WTC11 (cell line): ENCODE results near the gene PFKM. TPM values are rescaled to one million over a fixed set of nuclear protein-coding genes. Genes with fewer than 3 reads are reported as not detected.

ENCODE experiments used
- ATAC-seq: fragments of 200-7000 bp; cut with Tn5 transposase; 2 replicates; pipeline ENCODE4 v1.10.0; 2021; ENCODE audit warnings: mild to moderate bottlenecking, moderate library complexity
- CTCF ChIA-PET: fragments of 300-600 bp; sonication (Branson Sonifier 250); formaldehyde crosslinking; loops from one replicate; lab custom pipeline; 2021; ENCODE audit warnings: antibody characterized with exemption; lab: Charles Lee
- POLR2A ChIA-PET: fragments of 350-600 bp; sonication (Branson Sonifier 250); formaldehyde crosslinking; loops from one replicate; lab custom pipeline; 2021; ENCODE audit warnings: antibody characterized with exemption; lab: Charles Lee
- DNase-seq: peaks from one replicate; pipeline ENCODE4 v3.0.0; 2021; ENCODE audit warnings: low spot score
- H3K27ac Mint-ChIP-seq: 2 replicates; pipeline ENCODE4 v1.8.0; 2021; ENCODE audit warnings: mixed read lengths
- H3K27me3 Mint-ChIP-seq: 2 replicates; pipeline ENCODE4 v1.8.0; 2021; ENCODE audit warnings: low read depth, mild to moderate bottlenecking, moderate library complexity, mixed read lengths
- H3K36me3 Mint-ChIP-seq: 2 replicates; pipeline ENCODE4 v1.8.0; 2021; ENCODE audit warnings: mixed read lengths
- H3K4me1 Mint-ChIP-seq: 2 replicates; pipeline ENCODE4 v1.8.0; 2022; ENCODE audit warnings: mixed read lengths
- H3K4me3 Mint-ChIP-seq: 2 replicates; pipeline ENCODE4 v1.8.0; 2021; ENCODE audit warnings: mild to moderate bottlenecking, moderate library complexity, mixed read lengths
- H3K9me3 Mint-ChIP-seq: 2 replicates; pipeline ENCODE4 v1.8.0; 2021; ENCODE audit warnings: mixed read lengths
- CREB1 ChIP-seq: sonication (generic); formaldehyde crosslinking; IDR thresholded peaks from 2 replicates; pipeline ENCODE4 v1.8.0; 2023; ENCODE audit warnings: mild to moderate bottlenecking, missing genetic modification reagents
- ERG ChIP-seq: fragments of 250-450 bp; sonication (Bioruptor Pico); IDR thresholded peaks from 2 replicates; pipeline ENCODE4 v1.8.0; 2021; ENCODE audit warnings: mild to moderate bottlenecking
- GRHL2 ChIP-seq: fragments of 250-450 bp; sonication (Bioruptor Pico); IDR thresholded peaks from 2 replicates; pipeline ENCODE4 v1.8.0; 2022; ENCODE audit warnings: mild to moderate bottlenecking, moderate library complexity; ENCODE audit not compliant: insufficient replicate concordance, severe bottlenecking
- IRF1 ChIP-seq: sonication (generic); formaldehyde crosslinking; IDR thresholded peaks from 2 replicates; pipeline ENCODE4 v1.8.0; 2023; ENCODE audit warnings: missing genetic modification reagents
- NR2C2 ChIP-seq: sonication (generic); formaldehyde crosslinking; IDR thresholded peaks from 2 replicates; pipeline ENCODE4 v1.8.0; 2022; ENCODE audit warnings: mild to moderate bottlenecking, missing genetic modification reagents
- PRDM15 ChIP-seq: sonication (generic); formaldehyde crosslinking; IDR thresholded peaks from 2 replicates; pipeline ENCODE4 v1.8.0; 2022; ENCODE audit warnings: missing genetic modification reagents
- PREB ChIP-seq: sonication (generic); formaldehyde crosslinking; IDR thresholded peaks from 2 replicates; pipeline ENCODE4 v1.8.1; 2022; ENCODE audit warnings: mild to moderate bottlenecking, missing genetic modification reagents, moderate library complexity, borderline replicate concordance
- STAT6 ChIP-seq: sonication (generic); formaldehyde crosslinking; conservative IDR thresholded peaks from 2 replicates; pipeline ENCODE4 v1.8.1; 2023; ENCODE audit warnings: mild to moderate bottlenecking, low read depth, missing genetic modification reagents, moderate library complexity
- TP53 ChIP-seq: sonication (generic); formaldehyde crosslinking; IDR thresholded peaks from 2 replicates; pipeline ENCODE4 v1.8.1; 2023; ENCODE audit warnings: mild to moderate bottlenecking, missing genetic modification reagents
- ZNF121 ChIP-seq: sonication (generic); formaldehyde crosslinking; IDR thresholded peaks from 2 replicates; pipeline ENCODE4 v1.8.0; 2023; ENCODE audit warnings: missing genetic modification reagents
- ZNF396 ChIP-seq: fragments of 250-450 bp; sonication (Bioruptor Pico); IDR thresholded peaks from 2 replicates; pipeline ENCODE4 v1.8.0; 2021; ENCODE audit warnings: mild to moderate bottlenecking, moderate library complexity, borderline replicate concordance
- total RNA-seq: library from RNA; stranded (reverse); gene quantifications from 3 replicates; pipeline ENCODE4 v1.2.3, GENCODE V29; 2021
- TF ChIP-seq, protein P1 (sequence below): sonication (generic); formaldehyde crosslinking; IDR thresholded peaks from 2 replicates; pipeline ENCODE4 v1.8.0; 2022; ENCODE audit warnings: mild to moderate bottlenecking, missing genetic modification reagents
- TF ChIP-seq, protein P2 (sequence below): fragments of 250-450 bp; sonication (Bioruptor Pico); IDR thresholded peaks from 2 replicates; pipeline ENCODE4 v1.9.0; 2021; ENCODE audit warnings: moderate library complexity, mild to moderate bottlenecking, inconsistent platforms, borderline replicate concordance
- TF ChIP-seq, protein P3 (sequence below): fragments of 250-450 bp; sonication (Bioruptor Pico); IDR thresholded peaks from 2 replicates; pipeline ENCODE4 v1.9.0; 2021; ENCODE audit warnings: mild to moderate bottlenecking
- TF ChIP-seq, protein P4 (sequence below): sonication (generic); formaldehyde crosslinking; IDR thresholded peaks from 2 replicates; pipeline ENCODE4 v1.8.0; 2023; ENCODE audit warnings: mild to moderate bottlenecking, missing genetic modification reagents
- TF ChIP-seq, protein P5 (sequence below): sonication (generic); formaldehyde crosslinking; IDR thresholded peaks from 2 replicates; pipeline ENCODE4 v1.8.1; 2023; ENCODE audit warnings: mild to moderate bottlenecking, missing genetic modification reagents, moderate library complexity

Gene PFKM
- total RNA-seq, 1 experiment from 2014 or later: 99.3 TPM

- TF ChIP-seq IRF1 (CRISPR knock-in tag) (no peak), CREB1 (no peak)
- TF ChIP-seq, protein P1, sequence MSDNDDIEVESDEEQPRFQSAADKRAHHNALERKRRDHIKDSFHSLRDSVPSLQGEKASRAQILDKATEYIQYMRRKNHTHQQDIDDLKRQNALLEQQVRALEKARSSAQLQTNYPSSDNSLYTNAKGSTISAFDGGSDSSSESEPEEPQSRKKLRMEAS (CRISPR knock-in tag): no peak
- TF ChIP-seq, protein P2, sequence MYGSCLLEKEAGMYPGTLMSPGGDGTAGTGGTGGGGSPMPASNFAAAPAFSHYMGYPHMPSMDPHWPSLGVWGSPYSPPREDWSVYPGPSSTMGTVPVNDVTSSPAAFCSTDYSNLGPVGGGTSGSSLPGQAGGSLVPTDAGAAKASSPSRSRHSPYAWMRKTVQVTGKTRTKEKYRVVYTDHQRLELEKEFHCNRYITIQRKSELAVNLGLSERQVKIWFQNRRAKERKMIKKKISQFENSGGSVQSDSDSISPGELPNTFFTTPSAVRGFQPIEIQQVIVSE: no peak
- TF ChIP-seq, protein P3, sequence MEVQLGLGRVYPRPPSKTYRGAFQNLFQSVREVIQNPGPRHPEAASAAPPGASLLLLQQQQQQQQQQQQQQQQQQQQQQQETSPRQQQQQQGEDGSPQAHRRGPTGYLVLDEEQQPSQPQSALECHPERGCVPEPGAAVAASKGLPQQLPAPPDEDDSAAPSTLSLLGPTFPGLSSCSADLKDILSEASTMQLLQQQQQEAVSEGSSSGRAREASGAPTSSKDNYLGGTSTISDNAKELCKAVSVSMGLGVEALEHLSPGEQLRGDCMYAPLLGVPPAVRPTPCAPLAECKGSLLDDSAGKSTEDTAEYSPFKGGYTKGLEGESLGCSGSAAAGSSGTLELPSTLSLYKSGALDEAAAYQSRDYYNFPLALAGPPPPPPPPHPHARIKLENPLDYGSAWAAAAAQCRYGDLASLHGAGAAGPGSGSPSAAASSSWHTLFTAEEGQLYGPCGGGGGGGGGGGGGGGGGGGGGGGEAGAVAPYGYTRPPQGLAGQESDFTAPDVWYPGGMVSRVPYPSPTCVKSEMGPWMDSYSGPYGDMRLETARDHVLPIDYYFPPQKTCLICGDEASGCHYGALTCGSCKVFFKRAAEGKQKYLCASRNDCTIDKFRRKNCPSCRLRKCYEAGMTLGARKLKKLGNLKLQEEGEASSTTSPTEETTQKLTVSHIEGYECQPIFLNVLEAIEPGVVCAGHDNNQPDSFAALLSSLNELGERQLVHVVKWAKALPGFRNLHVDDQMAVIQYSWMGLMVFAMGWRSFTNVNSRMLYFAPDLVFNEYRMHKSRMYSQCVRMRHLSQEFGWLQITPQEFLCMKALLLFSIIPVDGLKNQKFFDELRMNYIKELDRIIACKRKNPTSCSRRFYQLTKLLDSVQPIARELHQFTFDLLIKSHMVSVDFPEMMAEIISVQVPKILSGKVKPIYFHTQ (CRISPR knock-in tag): no peak
Measured at GRCh38 chr12:48122065-48122834, 3.1 kb downstream of the PFKM start (continued).

DNA sequence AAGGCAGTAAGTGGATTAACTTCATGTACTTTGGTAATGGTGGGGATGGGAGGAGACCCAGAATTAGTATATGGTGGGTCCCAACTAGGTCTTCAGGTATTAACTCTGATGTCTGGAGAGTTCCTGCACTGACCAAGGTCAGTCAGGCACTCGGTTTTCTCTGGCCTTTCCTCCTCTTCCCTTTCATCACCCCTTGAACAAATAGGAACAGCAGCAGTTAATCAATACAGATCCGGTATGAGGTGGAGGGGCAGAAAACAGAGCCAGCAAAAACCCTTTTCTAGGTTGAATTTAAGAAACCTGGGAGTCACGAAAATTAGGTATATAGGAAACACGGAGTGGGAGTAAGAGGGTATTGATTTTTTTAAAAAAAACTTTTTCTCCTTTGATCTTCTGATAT, 4.0 kb downstream of the PFKM start:
- Mint-ChIP-seq H3K4me1 (peaks cover 16% of the 10 kb centered on the region), H3K27ac (no peak overlapping the region), H3K4me3 (no peak overlapping the region), H3K36me3 (peaks cover 39% of the 10 kb centered on the region), H3K27me3 (no peaks in the 10 kb centered on the region), H3K9me3 (no peaks in the 10 kb centered on the region)
- CTCF ChIA-PET: no interaction called here
- POLR2A ChIA-PET: no interaction called here
- TF ChIP-seq PRDM15 (CRISPR knock-in tag) (no peak), TP53 (CRISPR knock-in tag) (no peak), ZNF121 (CRISPR knock-in tag) (no peak), GRHL2 (CRISPR knock-in tag) (no peak), NR2C2 (no peak), STAT6 (CRISPR knock-in tag) (no peak), ERG (no peak), ZNF396 (CRISPR knock-in tag) (no peak), PREB (CRISPR knock-in tag) (no peak)
- TF ChIP-seq, protein P4, sequence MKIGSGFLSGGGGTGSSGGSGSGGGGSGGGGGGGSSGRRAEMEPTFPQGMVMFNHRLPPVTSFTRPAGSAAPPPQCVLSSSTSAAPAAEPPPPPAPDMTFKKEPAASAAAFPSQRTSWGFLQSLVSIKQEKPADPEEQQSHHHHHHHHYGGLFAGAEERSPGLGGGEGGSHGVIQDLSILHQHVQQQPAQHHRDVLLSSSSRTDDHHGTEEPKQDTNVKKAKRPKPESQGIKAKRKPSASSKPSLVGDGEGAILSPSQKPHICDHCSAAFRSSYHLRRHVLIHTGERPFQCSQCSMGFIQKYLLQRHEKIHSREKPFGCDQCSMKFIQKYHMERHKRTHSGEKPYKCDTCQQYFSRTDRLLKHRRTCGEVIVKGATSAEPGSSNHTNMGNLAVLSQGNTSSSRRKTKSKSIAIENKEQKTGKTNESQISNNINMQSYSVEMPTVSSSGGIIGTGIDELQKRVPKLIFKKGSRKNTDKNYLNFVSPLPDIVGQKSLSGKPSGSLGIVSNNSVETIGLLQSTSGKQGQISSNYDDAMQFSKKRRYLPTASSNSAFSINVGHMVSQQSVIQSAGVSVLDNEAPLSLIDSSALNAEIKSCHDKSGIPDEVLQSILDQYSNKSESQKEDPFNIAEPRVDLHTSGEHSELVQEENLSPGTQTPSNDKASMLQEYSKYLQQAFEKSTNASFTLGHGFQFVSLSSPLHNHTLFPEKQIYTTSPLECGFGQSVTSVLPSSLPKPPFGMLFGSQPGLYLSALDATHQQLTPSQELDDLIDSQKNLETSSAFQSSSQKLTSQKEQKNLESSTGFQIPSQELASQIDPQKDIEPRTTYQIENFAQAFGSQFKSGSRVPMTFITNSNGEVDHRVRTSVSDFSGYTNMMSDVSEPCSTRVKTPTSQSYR (CRISPR knock-in tag): no peak
- TF ChIP-seq, protein P5, sequence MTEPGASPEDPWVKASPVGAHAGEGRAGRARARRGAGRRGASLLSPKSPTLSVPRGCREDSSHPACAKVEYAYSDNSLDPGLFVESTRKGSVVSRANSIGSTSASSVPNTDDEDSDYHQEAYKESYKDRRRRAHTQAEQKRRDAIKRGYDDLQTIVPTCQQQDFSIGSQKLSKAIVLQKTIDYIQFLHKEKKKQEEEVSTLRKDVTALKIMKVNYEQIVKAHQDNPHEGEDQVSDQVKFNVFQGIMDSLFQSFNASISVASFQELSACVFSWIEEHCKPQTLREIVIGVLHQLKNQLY (CRISPR knock-in tag): no peak
- no peak for DNase-seq
- ATAC-seq: no peak
